ENCODE results near the gene ACVRL1.

Gene ACVRL1

GRCh38 chr12:51951843-51952722 is 44.8 kb downstream of the ACVRL1 start:
- in situ Hi-C loops (cut with HindIII; ENCODE audit: low sequenced_read_pairs): no loop called here
- peak overlapping the region; percentile 87 for H3K4me3 ChIP-seq (ENCODE audit: low read depth, low read length)
- no peak for TF ChIP-seq CTCF (IDR thresholded peaks at IDR 0.05; ENCODE audit: low read depth, low read length, missing control alignments)
- no peak for DNase-seq (ENCODE audit: low read depth)

GRCh38 chr12:51953089-51953488 is 45.8 kb downstream of the ACVRL1 start:
- TF ChIP-seq CTCF (IDR thresholded peaks at IDR 0.05; ENCODE audit: low read depth, low read length, missing control alignments): no peak
- in situ Hi-C loops (cut with HindIII; ENCODE audit: low sequenced_read_pairs): no loop called here
- DNase-seq (ENCODE audit: low read depth): no peak
- H3K4me3 ChIP-seq (ENCODE audit: low read depth, low read length): peak overlapping the region; percentile 87

DNA sequence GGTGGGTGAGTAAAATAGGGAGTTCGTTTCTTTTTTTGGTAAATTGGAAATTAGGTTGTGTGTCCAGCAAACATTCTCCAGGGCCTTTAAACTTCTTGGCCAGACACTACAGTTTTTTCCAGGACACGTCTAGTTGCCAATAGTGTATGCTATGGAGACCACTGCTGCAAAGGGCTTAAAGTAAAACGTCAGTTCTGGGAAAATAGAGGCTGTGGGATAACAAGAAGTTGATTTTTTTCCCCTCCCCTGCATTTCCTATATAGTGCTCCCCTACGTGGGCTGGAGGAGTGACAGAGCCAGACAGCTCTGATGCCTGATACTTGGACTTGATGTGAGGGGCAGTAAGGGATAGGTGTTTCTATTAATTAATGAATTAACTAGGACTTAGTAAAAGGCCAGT is 46.6 kb downstream of the ACVRL1 start:
- H3K4me3 ChIP-seq (ENCODE audit: low read depth, low read length): no peak overlapping the region
- in situ Hi-C loops (cut with HindIII; ENCODE audit: low sequenced_read_pairs): no loop called here
- TF ChIP-seq CTCF (IDR thresholded peaks at IDR 0.05; ENCODE audit: low read depth, low read length, missing control alignments): no peak
- no peak for DNase-seq (ENCODE audit: low read depth)

DNA sequence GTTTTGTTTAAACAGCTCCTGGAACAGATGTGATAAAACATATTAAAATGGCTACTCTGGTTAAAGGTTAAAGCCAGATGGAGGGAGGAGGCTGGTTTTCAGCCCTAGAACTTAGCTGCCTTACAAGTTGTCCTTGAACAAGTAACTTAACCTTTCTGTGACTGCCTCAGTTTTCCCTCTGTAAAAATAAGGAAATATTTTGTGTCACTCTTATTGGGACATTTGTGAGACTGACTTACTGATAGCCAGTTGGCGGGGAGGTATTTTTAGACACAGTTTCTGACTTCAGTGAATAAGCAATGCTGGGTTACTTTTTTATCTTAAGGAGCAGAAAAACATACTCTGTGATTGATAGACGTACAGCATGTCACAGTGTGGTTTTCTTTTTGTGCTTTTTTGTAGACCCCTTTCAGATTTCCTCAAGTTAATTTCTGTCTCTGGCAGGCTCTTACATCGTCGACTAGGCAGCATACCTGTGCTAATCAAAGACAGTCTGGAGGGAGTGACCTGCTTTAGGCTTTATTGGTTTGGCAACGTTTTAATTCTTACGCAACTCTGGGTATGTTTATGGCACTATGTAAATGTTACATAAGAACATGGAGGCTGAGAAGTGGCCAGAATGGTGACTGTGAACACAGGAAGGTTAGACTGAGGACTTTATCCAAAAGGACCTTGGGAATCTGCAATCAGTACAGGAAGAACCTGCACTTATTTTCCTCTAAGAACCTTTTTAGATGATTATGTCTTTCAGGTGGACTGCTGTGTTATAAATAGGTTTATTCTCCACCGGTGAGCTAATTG is 47.5 kb downstream of the ACVRL1 start:
- DNase-seq (ENCODE audit: low read depth): no peak
- H3K4me3 ChIP-seq (ENCODE audit: low read depth, low read length): no peak overlapping the region
- in situ Hi-C loops (cut with HindIII; ENCODE audit: low sequenced_read_pairs): no loop called here
- TF ChIP-seq CTCF (IDR thresholded peaks at IDR 0.05; ENCODE audit: low read depth, low read length, missing control alignments): no peak

- in situ Hi-C loops (cut with HindIII; ENCODE audit: low sequenced_read_pairs): no loop called here
- TF ChIP-seq CTCF (IDR thresholded peaks at IDR 0.05; ENCODE audit: low read depth, low read length, missing control alignments): no peak
- DNase-seq (ENCODE audit: low read depth): no peak
Measured at GRCh38 chr12:51955702-51956101, 48.4 kb downstream of the ACVRL1 start.

DNA sequence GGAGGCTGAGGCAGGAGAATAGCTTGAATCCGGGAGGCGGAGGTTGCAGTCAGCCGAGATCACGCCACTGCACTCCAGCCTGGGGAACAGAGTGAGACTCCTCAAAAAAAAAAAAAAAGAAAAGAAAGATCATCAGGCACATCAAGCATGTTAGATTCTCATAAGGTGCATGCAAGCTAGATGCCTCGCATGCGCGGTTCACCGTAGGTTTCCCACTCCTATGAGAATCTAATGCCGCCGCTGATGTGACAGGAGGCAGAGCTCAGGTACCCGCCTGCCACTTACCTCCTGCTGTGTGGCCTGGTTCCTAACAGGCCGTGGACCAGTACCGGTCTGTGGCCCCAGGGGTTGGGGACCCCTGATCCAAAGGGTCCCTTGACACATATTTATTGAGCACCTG is 51.2 kb downstream of the ACVRL1 start:
- H3K4me3 ChIP-seq (ENCODE audit: low read depth, low read length): no peak overlapping the region
- DNase-seq (ENCODE audit: low read depth): no peak
- no peak for TF ChIP-seq CTCF (IDR thresholded peaks at IDR 0.05; ENCODE audit: low read depth, low read length, missing control alignments)
- in situ Hi-C loops (cut with HindIII; ENCODE audit: low sequenced_read_pairs): no loop called here

More at GRCh38 chr12:51955702-51956101, 48.4 kb downstream of the ACVRL1 start:
- no peak overlapping the region for H3K4me3 ChIP-seq (ENCODE audit: low read depth, low read length)

Data from astrocyte of the cerebellum (primary cell).